Mesothelial cell of epicardium (in vitro differentiated cells): Measurements from ENCODE around the gene XYLT1. TPM values are rescaled to one million over a fixed set of nuclear protein-coding genes. Genes with fewer than 3 reads are reported as not detected.
A peak's percentile ranks its signal among the peaks of the same experiment; 100 is the strongest.

Experiments
- DNase-seq, 2 experiments: peaks; one replicate each; pipeline ENCODE4 v3.0.0; 2021; ENCODE audit warnings: low spot score in 2 of 2; ENCODE audit not compliant: unreplicated experiment in 2 of 2
- H3K27ac Mint-ChIP-seq: 2 replicates; pipeline ENCODE4 v1.8.0; 2021; ENCODE audit warnings: mixed read lengths
- H3K27me3 Mint-ChIP-seq: 2 replicates; pipeline ENCODE4 v1.8.0; 2021; ENCODE audit warnings: low read depth, mixed read lengths
- H3K36me3 Mint-ChIP-seq: 2 replicates; pipeline ENCODE4 v1.8.0; 2021; ENCODE audit warnings: mixed read lengths
- H3K4me1 Mint-ChIP-seq: 2 replicates; pipeline ENCODE4 v1.8.0; 2021; ENCODE audit warnings: mixed read lengths
- H3K4me3 Mint-ChIP-seq: 2 replicates; pipeline ENCODE4 v1.8.0; 2021; ENCODE audit warnings: mild to moderate bottlenecking, moderate library complexity, mixed read lengths
- H3K9me3 Mint-ChIP-seq: 2 replicates; pipeline ENCODE4 v1.8.0; 2021; ENCODE audit warnings: mixed read lengths
- total RNA-seq: library from RNA; stranded (reverse); gene quantifications from 3 replicates; pipeline ENCODE4 v1.2.1, GENCODE V29; 2021
- TF ChIP-seq, protein P1 (sequence below): fragments of 200-600 bp; sonication (generic); IDR thresholded peaks from one replicate; pipeline ENCODE4 v1.5.0; 2021; ENCODE audit warnings: antibody characterized with exemption; ENCODE audit not compliant: unreplicated experiment

Gene XYLT1
- total RNA-seq, 1 donor from 2014 or later, result 15.2 TPM

DNA sequence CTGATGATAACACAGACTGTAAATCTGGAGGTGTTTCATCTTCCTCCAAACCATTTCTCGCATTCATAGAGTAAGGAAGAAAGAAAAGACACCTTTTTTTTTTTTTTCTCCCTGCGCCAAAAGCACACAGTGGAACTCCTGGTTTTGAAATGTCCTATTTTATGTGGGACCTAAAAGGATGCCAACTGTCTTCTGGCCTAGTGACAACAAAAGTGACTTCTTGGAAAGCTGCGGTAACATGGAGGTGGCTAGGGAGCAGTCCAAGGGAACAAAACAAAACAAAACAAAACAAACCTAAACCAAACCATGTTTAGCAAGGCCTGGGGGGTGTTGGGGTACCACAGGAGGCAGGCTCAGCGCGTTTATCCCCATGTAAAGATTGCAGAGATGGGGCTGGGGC, 174.8 kb downstream of the XYLT1 start:
- peaks cover 13% of the 10 kb centered on the region for H3K4me1 Mint-ChIP-seq
- TF ChIP-seq, protein P1, sequence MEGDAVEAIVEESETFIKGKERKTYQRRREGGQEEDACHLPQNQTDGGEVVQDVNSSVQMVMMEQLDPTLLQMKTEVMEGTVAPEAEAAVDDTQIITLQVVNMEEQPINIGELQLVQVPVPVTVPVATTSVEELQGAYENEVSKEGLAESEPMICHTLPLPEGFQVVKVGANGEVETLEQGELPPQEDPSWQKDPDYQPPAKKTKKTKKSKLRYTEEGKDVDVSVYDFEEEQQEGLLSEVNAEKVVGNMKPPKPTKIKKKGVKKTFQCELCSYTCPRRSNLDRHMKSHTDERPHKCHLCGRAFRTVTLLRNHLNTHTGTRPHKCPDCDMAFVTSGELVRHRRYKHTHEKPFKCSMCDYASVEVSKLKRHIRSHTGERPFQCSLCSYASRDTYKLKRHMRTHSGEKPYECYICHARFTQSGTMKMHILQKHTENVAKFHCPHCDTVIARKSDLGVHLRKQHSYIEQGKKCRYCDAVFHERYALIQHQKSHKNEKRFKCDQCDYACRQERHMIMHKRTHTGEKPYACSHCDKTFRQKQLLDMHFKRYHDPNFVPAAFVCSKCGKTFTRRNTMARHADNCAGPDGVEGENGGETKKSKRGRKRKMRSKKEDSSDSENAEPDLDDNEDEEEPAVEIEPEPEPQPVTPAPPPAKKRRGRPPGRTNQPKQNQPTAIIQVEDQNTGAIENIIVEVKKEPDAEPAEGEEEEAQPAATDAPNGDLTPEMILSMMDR, result no peak
- H3K27me3 Mint-ChIP-seq, result no peaks in the 10 kb centered on the region
- H3K4me3 Mint-ChIP-seq, result no peak overlapping the region
- DNase-seq, result no peak
- peak overlapping the region; percentile 52 for H3K27ac Mint-ChIP-seq
- H3K36me3 Mint-ChIP-seq, result no peaks in the 10 kb centered on the region
- H3K9me3 Mint-ChIP-seq, result no peaks in the 10 kb centered on the region

DNA sequence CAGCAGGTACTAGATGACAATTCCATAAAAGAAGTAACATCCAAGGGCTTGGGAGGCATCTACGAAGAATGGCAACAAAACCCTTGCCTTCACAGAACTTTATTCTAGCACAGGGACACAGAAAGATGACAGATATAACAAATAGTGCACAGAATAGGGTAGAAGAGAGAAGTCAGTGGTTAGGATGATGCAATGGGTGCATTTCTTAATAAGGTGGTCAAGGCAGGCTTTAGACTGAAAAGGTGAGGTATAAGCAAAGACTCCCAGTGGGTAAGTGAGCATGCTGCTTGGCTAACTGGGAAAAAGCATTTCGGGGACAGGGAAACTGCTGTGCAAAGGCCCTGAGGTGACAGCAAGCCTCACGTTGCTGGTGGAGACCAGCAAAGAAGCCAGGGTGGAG, 175.9 kb downstream of the XYLT1 start:
- DNase-seq, result no peak
- Mint-ChIP-seq H3K4me1 (peaks cover 11% of the 10 kb centered on the region), H3K36me3 (no peaks in the 10 kb centered on the region), H3K27ac (no peak overlapping the region), H3K27me3 (no peaks in the 10 kb centered on the region), H3K9me3 (no peaks in the 10 kb centered on the region), H3K4me3 (no peak overlapping the region)
- TF ChIP-seq, protein P1, result no peak

DNA sequence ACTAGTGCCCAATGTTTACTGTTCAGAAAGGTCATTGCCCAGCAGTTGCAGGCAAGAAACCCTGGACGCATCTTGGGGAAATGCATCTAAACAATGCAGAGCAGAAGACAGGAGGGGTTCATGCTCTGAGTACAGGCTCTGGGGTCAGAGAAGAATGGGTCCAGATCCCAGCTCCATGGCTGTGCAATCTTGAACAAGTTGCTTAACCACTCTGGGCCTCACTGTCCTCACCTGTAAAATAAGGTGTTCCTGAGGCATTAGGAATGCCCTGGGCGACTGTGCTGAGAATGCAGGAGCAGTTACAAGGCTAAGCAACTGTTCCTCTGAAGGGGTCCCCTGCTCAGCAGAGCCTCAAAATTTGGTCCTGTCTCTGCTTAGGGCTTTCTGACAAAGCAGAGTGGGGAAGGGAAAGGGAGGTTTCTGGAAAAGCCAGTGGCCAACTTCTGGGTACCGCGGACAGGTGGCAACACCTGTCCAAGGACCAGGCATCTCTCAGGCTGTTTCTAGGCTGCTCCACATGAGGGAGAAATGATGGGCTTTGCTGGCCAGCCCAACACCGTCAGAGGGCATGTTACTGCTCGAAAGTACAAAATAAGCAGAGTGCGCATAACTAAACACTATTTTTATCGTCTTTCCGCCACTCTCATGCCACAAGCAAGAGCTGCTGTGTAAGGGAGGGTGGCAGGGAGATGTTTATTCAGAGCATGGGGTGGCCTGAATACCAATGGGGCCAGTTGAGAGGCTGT, 176.8 kb downstream of the XYLT1 start:
- Mint-ChIP-seq H3K4me1 (peaks cover 6% of the 10 kb centered on the region), H3K36me3 (no peaks in the 10 kb centered on the region)
- no peak for DNase-seq

DNA sequence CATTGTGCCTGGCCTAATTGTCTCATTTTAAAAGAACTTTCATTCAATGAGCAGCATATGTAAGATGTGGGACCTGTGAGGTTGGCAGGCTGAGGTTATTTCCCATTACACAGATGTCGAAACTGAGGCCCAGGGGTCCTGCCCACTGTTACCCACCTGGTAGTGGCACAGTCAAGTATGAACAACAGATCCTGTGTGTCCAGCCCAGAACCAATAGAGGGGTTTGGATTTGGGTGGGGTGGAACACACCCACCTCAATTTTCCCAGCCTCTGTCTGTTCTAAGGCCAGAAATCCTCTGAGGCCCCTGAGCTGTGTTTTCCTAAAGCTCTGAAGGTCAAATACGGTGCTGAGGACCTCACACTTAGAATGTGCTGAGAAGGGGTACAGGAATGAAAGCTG, 179.5 kb downstream of the XYLT1 start:
- Mint-ChIP-seq H3K27me3 (no peaks in the 10 kb centered on the region), H3K4me1 (peaks cover 3% of the 10 kb centered on the region), H3K36me3 (no peaks in the 10 kb centered on the region), H3K9me3 (peaks cover 3% of the 10 kb centered on the region), H3K4me3 (no peak overlapping the region), H3K27ac (no peak overlapping the region)
- no peak for DNase-seq
- TF ChIP-seq, protein P1, result no peak

More for the DNA sequence above, 176.8 kb downstream of the XYLT1 start:
- H3K4me3 Mint-ChIP-seq, result no peak overlapping the region
- no peak overlapping the region for H3K27ac Mint-ChIP-seq
- TF ChIP-seq, protein P1, result no peak
- peaks cover 3% of the 10 kb centered on the region for H3K9me3 Mint-ChIP-seq
- no peaks in the 10 kb centered on the region for H3K27me3 Mint-ChIP-seq

DNA sequence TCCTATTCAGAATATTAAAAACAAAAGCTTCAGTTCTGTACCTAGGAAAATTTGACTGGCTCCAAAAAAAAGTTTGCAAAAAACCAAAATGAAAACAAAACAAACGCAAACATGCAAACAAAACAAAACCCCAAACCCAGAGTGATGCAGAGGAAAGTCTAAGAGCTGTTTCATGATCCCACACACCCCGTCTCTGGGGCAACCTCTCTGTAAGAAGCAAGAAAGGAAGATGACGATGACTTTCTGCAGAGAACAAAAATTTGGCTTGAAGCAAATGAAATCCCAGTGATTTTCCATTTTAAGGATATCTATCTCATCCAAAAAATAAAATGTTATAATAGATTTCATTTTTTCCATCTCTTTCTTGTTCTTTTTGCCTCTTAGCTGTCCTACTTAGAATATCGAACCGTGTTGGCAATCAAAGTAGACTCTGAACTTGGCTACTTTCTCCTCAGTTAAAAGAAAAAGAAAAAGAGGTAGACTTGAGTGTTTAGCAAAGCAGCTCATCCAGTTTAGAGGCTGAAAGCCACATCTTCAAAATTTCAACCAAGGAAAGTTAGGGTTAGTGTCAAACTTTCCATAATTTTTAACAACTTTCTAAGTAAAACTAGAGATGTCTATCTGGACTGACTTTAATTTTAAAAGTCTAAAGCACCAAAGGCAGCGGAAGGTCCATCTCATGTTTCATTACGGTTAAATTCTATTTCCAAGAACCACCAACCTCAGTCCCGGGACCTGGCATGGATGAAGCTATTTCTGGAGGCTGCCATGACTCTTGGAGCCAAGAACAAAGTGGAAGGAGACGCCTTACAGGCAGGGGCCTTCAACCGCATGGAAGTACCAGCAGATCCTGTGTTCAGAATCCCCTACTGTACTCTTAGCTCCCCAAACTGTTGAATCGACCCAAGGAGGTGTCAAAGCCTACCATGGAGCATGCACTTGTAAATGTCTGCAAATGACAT, 180.8 kb downstream of the XYLT1 start:
- no peak overlapping the region for H3K27ac Mint-ChIP-seq
- TF ChIP-seq, protein P1, result no peak
- H3K4me1 Mint-ChIP-seq, result no peaks in the 10 kb centered on the region
- H3K4me3 Mint-ChIP-seq, result no peak overlapping the region
- DNase-seq, result no peak
- H3K27me3 Mint-ChIP-seq, result no peaks in the 10 kb centered on the region
- peaks cover 3% of the 10 kb centered on the region for H3K9me3 Mint-ChIP-seq
- H3K36me3 Mint-ChIP-seq, result no peaks in the 10 kb centered on the region
